K562 (cell line): ENCODE data around the gene TK1. TPM values are rescaled to one million over a fixed set of nuclear protein-coding genes. Genes with fewer than 3 reads are reported as not detected.

ENCODE experiments used
- ATAC-seq: fragments of 200-7000 bp; cut with Tn5 transposase; 3 replicates; pipeline ENCODE4 v1.9.1; 2020; ENCODE audit warnings: moderate library complexity
- BruUV-seq: library from RNA; stranded (reverse); fragments of 400-500 nt; replicated peaks from 2 replicates; lab custom pipeline; 2021; lab: Mats Ljungman, UMichigan
- CTCF ChIA-PET: fragments of 300-600 bp; formaldehyde crosslinking; extraction: SDS; loops from one replicate; lab custom pipeline; 2021; ENCODE audit warnings: low intra/inter-chr PET ratio; lab: Yijun Ruan, JAX
- POLR2A ChIA-PET: fragments of 300-600, 350-650 bp; sonication (Branson Sonifier 250); formaldehyde crosslinking; extraction: SDS; loops from one replicate; lab custom pipeline; 2021; ENCODE audit warnings: antibody characterized with exemption, inconsistent platforms; lab: Yijun Ruan, JAX
- DNase-seq, 4 experiments: peaks; one replicate each; pipeline versions ENCODE4 v3.0.0 to v3.0.0-alpha.2; 2011 to 2018; ENCODE audit warnings: low spot score in 3 of 4, mixed read lengths in 3 of 4; ENCODE audit errors: extremely low read depth in 1 of 4
- FAIRE-seq: peaks from 2 replicates; lab custom pipeline; 2011; peaks lifted over from hg19 to GRCh38; lab: Jason Lieb, UNC
- H2AFZ ChIP-seq: 2 replicates; pipeline ENCODE4 v1.6.0; 2011; ENCODE audit warnings: low read depth, low read length, control low read depth, inconsistent platforms
- H3K27ac ChIP-seq: fragments of 200-600 bp; 3 replicates; pipeline ENCODE4 v1.8.0; 2011; ENCODE audit warnings: low read depth, mild to moderate bottlenecking, control low read depth, inconsistent platforms, low read length, moderate library complexity, mixed read lengths; ENCODE audit errors: extremely low read depth
- H3K27me3 ChIP-seq, 2 experiments: fragments of 300-600 bp in 1 of 2; 2 replicates in 1 of 2; 3 replicates in 1 of 2; pipeline versions ENCODE4 v1.6.0 to v1.8.0; 2011; ENCODE audit warnings: inconsistent platforms in 2 of 2, low read length in 2 of 2, mild to moderate bottlenecking in 1 of 2, mixed read lengths in 1 of 2, moderate library complexity in 1 of 2; ENCODE audit not compliant: control insufficient read depth in 2 of 2, insufficient read depth in 2 of 2
- H3K36me3 ChIP-seq: fragments of 300-600 bp; 3 replicates; pipeline ENCODE4 v1.8.0; 2011; ENCODE audit warnings: mild to moderate bottlenecking, low read length, inconsistent platforms; ENCODE audit not compliant: control insufficient read depth, insufficient read depth
- H3K4me1 ChIP-seq, 2 experiments: fragments of 200-600 bp in 1 of 2; replicated peaks in 1 of 2; 2 replicates in 1 of 2; 3 replicates in 1 of 2; pipeline versions ENCODE4 v1.5.1 to v1.8.0; 2011; ENCODE audit warnings: inconsistent platforms in 2 of 2, low read length in 2 of 2, mild to moderate bottlenecking in 1 of 2, mixed read lengths in 1 of 2, moderate library complexity in 1 of 2; ENCODE audit not compliant: control insufficient read depth in 2 of 2, insufficient read depth in 2 of 2
- H3K4me2 ChIP-seq: 2 replicates; pipeline ENCODE4 v1.6.1; 2011; ENCODE audit warnings: low read length, control low read depth, inconsistent platforms, mixed read lengths; ENCODE audit not compliant: insufficient read depth
- H3K4me3 ChIP-seq: fragments of 200-600 bp; sonication (generic), shearing (Covaris generic); 2 replicates; pipeline ENCODE4 v1.5.1; 2016; ENCODE audit warnings: control low read depth, inconsistent platforms
- H3K79me2 ChIP-seq: fragments of 200-600 bp; 3 replicates; pipeline ENCODE4 v1.8.0; 2011; ENCODE audit warnings: low read length, inconsistent platforms; ENCODE audit not compliant: control insufficient read depth, insufficient read depth
- H3K9ac ChIP-seq, 2 experiments: 2 replicates each; pipeline versions ENCODE4 v1.6.0 to v1.6.1; 2011; ENCODE audit warnings: low read depth in 2 of 2, low read length in 2 of 2, control low read depth in 1 of 2, inconsistent platforms in 1 of 2, mild to moderate bottlenecking in 1 of 2, mixed read lengths in 1 of 2; ENCODE audit not compliant: insufficient read depth in 1 of 2
- H3K9me1 ChIP-seq: one replicate; pipeline ENCODE4 v1.6.0; 2011; ENCODE audit warnings: inconsistent platforms, mild to moderate bottlenecking, low read length, moderate library complexity; ENCODE audit not compliant: control insufficient read depth, insufficient read depth
- H3K9me3 ChIP-seq: replicated peaks from 2 replicates; pipeline ENCODE4 v1.5.1; 2011; ENCODE audit warnings: low read depth, low read length, inconsistent platforms; ENCODE audit not compliant: control insufficient read depth, insufficient read depth
- H4K20me1 ChIP-seq: replicated peaks from 2 replicates; pipeline ENCODE4 v1.6.1; 2011; ENCODE audit warnings: low read length, inconsistent platforms, mixed read lengths; ENCODE audit not compliant: control insufficient read depth, insufficient read depth
- GTF2B ChIP-seq: IDR thresholded peaks from 2 replicates; pipeline ENCODE4 v1.6.1; 2011; ENCODE audit not compliant: insufficient read length; ENCODE audit errors: extremely low read depth
- MBD2 ChIP-seq: sonication (generic); IDR thresholded peaks from 2 replicates; pipeline ENCODE4 v1.6.1; 2016; ENCODE audit warnings: low read depth, borderline replicate concordance
- RB1 ChIP-seq: fragments of 450-650 bp; IDR thresholded peaks from 2 replicates; pipeline ENCODE4 v1.6.1; 2017; ENCODE audit warnings: low read depth, mild to moderate bottlenecking
- SPI1 ChIP-seq: IDR thresholded peaks from 2 replicates; pipeline ENCODE4 v1.6.1; 2011; ENCODE audit warnings: low read depth, low read length, control low read depth, borderline replicate concordance
- ZBTB40 ChIP-seq, 2 experiments: fragments of 450-650 bp in 1 of 2; sonication (generic) in 1 of 2; formaldehyde crosslinking in 1 of 2; IDR thresholded peaks; 2 replicates each; pipeline versions ENCODE4 v1.7.1 to v1.9.0; 2016 to 2022; ENCODE audit warnings: inconsistent platforms in 1 of 2, mild to moderate bottlenecking in 1 of 2, missing genetic modification reagents in 1 of 2
- ZKSCAN1 ChIP-seq: fragments of 150-350 bp; IDR thresholded peaks from 2 replicates; pipeline ENCODE4 v1.6.1; 2016; ENCODE audit warnings: low read depth, low read length
- ZNF121 ChIP-seq: sonication (generic); formaldehyde crosslinking; conservative IDR thresholded peaks from 2 replicates; pipeline ENCODE4 v1.8.0; 2022; ENCODE audit warnings: missing genetic modification reagents
- ZNF282 ChIP-seq: sonication (generic); formaldehyde crosslinking; IDR thresholded peaks from 2 replicates; pipeline ENCODE4 v1.8.1; 2023; ENCODE audit warnings: missing genetic modification reagents
- WGBS: fragments of 100-300 bp; shearing (Covaris generic); methylation state at CpG from one replicate; pipeline ENCODE4 v1.1.6; 2016; ENCODE audit warnings: low coverage, mixed read lengths; ENCODE audit not compliant: insufficient coverage; ENCODE audit errors: missing lambda C conversion rate; 5-methylcytosine and 5-hydroxymethylcytosine counted together
- in situ Hi-C: fragments of 300-500 bp; cut with MboI; formaldehyde crosslinking; loops from 4 replicates; pipeline ENCODE4 v1.15.0; 2018; ENCODE audit warnings: inconsistent platforms, mixed read lengths
- intact Hi-C: fragments of 100-400 bp; cut with micrococcal nuclease; formaldehyde crosslinking; loops from 2 replicates; pipeline ENCODE4 v1.14.2; 2022
- polyA plus RNA-seq, 8 experiments: library from polyadenylated mRNA; depleted of rRNA in 4 of 8; stranded (reverse) in 5 of 8; unstranded in 3 of 8; fragments of >200 nt; fragmentation: Nextera tagmentation in 2 of 8; fragmentation: Illumina TruSeq in 1 of 8; extraction: Ambion mirVana in 2 of 8; extraction: Trizol in 1 of 8; gene quantifications; 2 replicates each; pipeline versions ENCODE4 v1.2.1 to v1.2.3, GENCODE V29; 2011 to 2014; ENCODE audit warnings: inconsistent platforms in 1 of 8, missing spikeins in 1 of 8
- total RNA-seq, 7 experiments: library from RNA; depleted of rRNA in 6 of 7; stranded (reverse); fragments of >200 nt in 6 of 7; fragmentation: Illumina TruSeq in 2 of 7; extraction: Trizol in 2 of 7; gene quantifications; 2 replicates each; pipeline versions ENCODE4 v1.2.1 to v1.2.3, GENCODE V29; 2011 to 2021; ENCODE audit warnings: low replicate concordance in 1 of 7

The TK1 gene
- total and polyA plus RNA-seq, 9 of the 15 experiments (the other 6 are each of a cell fraction or from before 2014, with no cell fraction given), result 8.4 to 280 (median 103) TPM

DNA sequence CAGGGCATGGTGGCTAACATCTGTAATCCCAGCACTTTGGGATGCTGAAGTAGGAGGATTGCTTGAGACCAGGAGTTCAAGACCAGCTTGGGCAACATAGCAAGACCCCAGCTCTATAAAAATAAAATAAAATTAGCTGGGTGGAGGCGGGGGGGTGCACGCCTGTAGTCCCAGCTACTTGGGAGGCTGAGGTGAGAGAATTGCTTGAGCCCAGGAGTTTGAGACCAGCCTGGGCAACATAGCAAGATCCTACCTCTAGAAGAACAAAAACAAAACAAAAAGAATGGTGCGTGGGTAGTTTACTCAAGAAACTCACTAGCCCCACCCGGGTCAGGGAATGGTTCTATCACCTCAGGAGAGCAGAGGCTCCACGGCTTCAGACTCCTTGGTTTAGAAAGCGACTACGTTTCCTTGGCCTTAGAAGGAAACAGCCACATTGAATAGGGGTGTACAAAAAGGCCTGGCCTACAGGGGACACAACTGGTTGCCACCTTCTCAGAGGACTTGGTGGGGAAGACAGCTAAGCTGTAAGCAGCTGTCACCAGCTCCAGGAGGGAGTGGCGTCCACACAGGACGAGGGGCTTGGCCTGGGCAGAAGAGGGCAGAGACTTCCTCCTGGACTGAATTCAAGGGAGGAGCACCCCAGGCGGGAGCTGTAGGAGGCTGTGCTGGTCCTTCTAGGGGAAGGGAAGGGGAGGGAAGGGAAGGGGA, 716 bp downstream of the TK1 start:
- H3K9ac ChIP-seq, result peak overlapping the region; percentile 93 to 99
- no TSS peak for BruUV-seq
- intact Hi-C loops (loop anchor here (5.0 kb wide), 2 partner anchors 49 to 99 kb away; no protein-coding TSS in a partner anchor), in situ Hi-C loops (no loop called here)
- H3K27ac ChIP-seq, result peak overlapping the region; percentile 89
- H3K4me2 ChIP-seq, result peak overlapping the region; percentile 99
- ATAC-seq, result peak; percentile 53
- H3K4me3 ChIP-seq, result peak overlapping the region; percentile 86
- H3K27me3 ChIP-seq, result no peaks in the 10 kb centered on the region
- H3K36me3 ChIP-seq, result peaks cover 66% of the 10 kb centered on the region; the same call in 2 of the 3 replicates
- peaks cover 14% of the 10 kb centered on the region for H4K20me1 ChIP-seq
- ChIA-PET CTCF (no interaction called here), POLR2A (interaction anchor here (0.5 to 3.9 kb wide), 23 partner anchors 8 to 339 kb away, joined by 3 to 29 read pairs (median 4); partner anchors contain the start of gene TMC6)
- H3K9me1 ChIP-seq, result no peaks in the 10 kb centered on the region
- H2AFZ ChIP-seq, result peak overlapping the region; percentile 54; the same call in 1 of the 2 replicates
- peaks cover 83% of the 10 kb centered on the region for H3K79me2 ChIP-seq
- WGBS, result 13% methylated on average over 10 of the region's 10 CpGs
- DNase-seq, result peak; percentile 58 to 82 (median 75)
- H3K4me1 ChIP-seq, result peaks cover 22 to 53% of the 10 kb centered on the region in 2 experiments
- H3K9me3 ChIP-seq, result no peaks in the 10 kb centered on the region
- FAIRE-seq, result peak; percentile 49
- no peak for TF ChIP-seq GTF2B
- TF ChIP-seq MBD2, result no peak
- TF ChIP-seq ZBTB40 (IDR thresholded peaks at IDR 0.05), result 0 out of 2 replicates have a peak, but pooled peaks have one; percentile 18
- TF ChIP-seq ZBTB40 (CRISPR knock-in tag; IDR thresholded peaks at IDR 0.05), result no peak
- TF ChIP-seq ZNF282 (CRISPR knock-in tag), result peak; percentile 36; the same call in 1 of the 2 replicates
- peak; percentile 17; the same call in 1 of the 2 replicates for TF ChIP-seq RB1
- TF ChIP-seq SPI1, result peak; percentile 21; the same call in 1 of the 2 replicates
- TF ChIP-seq ZNF121, result peak; percentile 82
- TF ChIP-seq ZKSCAN1, result no peak
